ENCODE measurements around the gene EPHA3. TPM values are rescaled to one million over a fixed set of nuclear protein-coding genes. Genes with fewer than 3 reads are reported as not detected.

The EPHA3 gene
- total RNA-seq, 2 donors from 2014 or later: 0.72 TPM; not detected in 1

DNA sequence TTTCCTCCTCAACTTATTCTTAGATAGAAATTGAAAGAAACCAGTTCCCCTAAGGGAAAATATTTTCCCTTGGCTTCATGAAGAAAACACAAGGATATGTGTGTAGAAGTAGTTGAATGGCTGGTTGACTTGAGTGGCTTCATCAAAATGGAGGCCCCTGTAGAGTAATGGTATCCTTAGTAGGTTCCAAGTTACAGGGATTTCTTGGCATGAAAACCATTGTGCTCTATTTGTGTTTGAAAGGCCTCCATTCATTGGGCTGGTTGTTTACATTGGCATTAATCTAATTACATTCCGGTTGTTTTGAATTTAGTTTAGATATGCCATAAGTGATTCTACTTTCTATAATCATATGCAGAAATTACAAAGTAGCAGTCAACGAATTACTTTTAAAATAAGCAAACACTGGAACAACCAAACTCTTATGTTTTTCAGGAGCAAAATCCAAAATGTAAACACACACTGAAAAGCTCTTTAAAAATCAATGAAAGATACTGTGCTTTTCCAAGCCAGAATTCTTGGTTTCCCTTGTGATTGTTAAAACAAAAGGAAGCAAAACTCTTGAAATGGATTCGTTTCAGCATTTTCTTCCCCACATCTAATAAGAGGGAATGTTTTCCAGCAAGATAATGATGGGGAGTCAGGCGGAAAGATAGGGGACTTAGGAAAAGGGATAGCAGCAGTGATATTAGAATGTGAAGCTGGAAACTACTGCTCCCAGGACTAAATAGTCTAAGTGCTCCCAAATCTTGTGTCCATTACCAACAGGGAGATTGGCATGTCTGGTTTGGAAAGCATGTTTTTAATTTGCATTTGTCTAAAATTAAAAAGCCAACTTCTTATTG, 77.0 kb downstream of the EPHA3 start:
- ATAC-seq: no peak
- DNase-seq (ENCODE audit: low spot score in 2 of 2): no peak
- Mint-ChIP-seq H3K9me3 (peaks cover 8 to 10% of the 10 kb centered on the region in 2 donors), H3K27ac (no peak overlapping the region), H3K36me3 (no peaks in the 10 kb centered on the region)

DNA sequence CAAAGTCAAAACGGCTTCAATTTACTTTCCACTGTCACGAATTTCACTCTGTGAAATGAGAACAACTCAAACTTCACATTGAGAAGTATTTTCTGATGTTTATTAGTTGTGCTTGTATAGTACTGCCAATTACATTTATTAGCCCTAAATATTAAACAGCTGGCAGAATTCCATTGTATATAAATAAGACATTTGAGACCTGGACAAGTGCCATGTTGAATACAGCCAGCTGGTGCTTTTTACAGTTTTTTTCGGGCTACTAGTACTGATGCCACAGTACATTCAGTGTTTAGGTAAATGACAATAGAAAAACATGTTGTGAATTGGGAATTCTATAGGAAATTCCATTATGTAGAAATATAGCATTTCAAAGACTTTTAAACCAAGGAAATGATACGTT, 79.0 kb downstream of the EPHA3 start:
- no peak overlapping the region for H3K27ac Mint-ChIP-seq
- DNase-seq (ENCODE audit: low spot score in 2 of 2) (no peak), ATAC-seq (no peak)
- H3K9me3 Mint-ChIP-seq: peaks cover 10 to 12% of the 10 kb centered on the region in 2 donors
- no peaks in the 10 kb centered on the region for H3K36me3 Mint-ChIP-seq

- Mint-ChIP-seq H3K27ac (no peak overlapping the region), H3K9me3 (peaks cover 0 to 22% of the 10 kb centered on the region in 2 donors), H3K36me3 (no peaks in the 10 kb centered on the region)
- DNase-seq (ENCODE audit: low spot score in 2 of 2): no peak
- ATAC-seq: no peak
These were observed 91.2 kb downstream of the EPHA3 start for GRCh38 chr3:89198591-89198990.

DNA sequence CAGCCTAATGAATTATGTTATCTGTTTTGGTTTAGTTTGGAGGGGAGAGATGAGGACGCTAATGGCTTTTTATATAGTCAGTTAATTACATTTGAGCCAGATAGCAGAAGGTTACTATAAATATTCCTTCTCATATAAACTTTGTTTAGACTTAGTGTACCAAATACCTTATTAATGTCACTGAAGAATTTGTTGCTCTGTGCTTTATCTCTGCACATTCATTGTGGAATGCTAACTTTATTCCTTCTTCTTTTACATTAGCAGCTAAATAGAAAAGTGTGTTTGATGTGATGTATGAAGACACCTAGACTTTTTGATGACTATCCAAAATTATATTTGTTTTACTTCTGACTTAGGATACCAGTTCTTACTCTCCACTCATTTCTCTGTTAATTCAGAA, 105.2 kb downstream of the EPHA3 start:
- DNase-seq (ENCODE audit: low spot score in 2 of 2) (no peak), ATAC-seq (no peak)
- Mint-ChIP-seq H3K9me3 (peaks cover 0 to 7% of the 10 kb centered on the region in 2 donors), H3K36me3 (no peaks in the 10 kb centered on the region), H3K27ac (no peak overlapping the region)

GRCh38 chr3:89216016-89216739, 108.8 kb downstream of the EPHA3 start:
- H3K27ac Mint-ChIP-seq: no peak overlapping the region

DNA sequence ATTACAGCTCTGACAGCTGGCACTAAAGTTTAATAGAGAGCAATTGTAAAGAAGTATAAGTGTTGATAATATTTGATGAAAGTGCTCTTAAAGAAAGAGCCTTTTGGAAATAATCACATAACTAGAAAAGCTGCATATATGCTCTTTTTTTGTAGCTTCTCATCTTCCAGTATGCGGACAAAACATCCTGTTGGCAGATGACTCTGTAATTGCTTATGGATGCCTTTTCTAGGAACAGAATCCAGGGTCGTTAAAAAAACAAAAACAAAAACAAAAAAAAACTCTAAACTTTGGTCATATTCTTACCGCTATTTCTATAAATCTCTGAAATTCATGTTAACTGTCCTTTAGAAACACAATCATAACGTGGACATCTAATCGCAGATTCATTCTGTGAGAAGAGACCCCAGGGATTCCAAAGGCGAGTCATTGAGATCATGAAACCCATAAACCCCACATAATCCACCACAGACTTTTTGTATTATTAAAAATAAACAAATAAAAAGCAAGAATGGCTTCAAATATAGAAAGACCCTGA, 109.8 kb downstream of the EPHA3 start:
- Mint-ChIP-seq H3K9me3 (peaks cover 0 to 7% of the 10 kb centered on the region in 2 donors), H3K36me3 (no peaks in the 10 kb centered on the region), H3K27ac (no peak overlapping the region)
- ATAC-seq (no peak), DNase-seq (ENCODE audit: low spot score in 2 of 2) (no peak)

More at GRCh38 chr3:89216016-89216739, 108.8 kb downstream of the EPHA3 start:
- Mint-ChIP-seq H3K9me3 (peaks cover 0 to 4% of the 10 kb centered on the region in 2 donors), H3K36me3 (no peaks in the 10 kb centered on the region)
- ATAC-seq (no peak), DNase-seq (ENCODE audit: low spot score in 2 of 2) (no peak)

GRCh38 chr3:89221924-89222323, 114.5 kb downstream of the EPHA3 start:
- ATAC-seq (no peak), DNase-seq (ENCODE audit: low spot score in 2 of 2) (no peak)
- peaks cover 0 to 7% of the 10 kb centered on the region in 2 donors for H3K9me3 Mint-ChIP-seq
- H3K27ac Mint-ChIP-seq: no peak overlapping the region
- no peaks in the 10 kb centered on the region for H3K36me3 Mint-ChIP-seq

DNA sequence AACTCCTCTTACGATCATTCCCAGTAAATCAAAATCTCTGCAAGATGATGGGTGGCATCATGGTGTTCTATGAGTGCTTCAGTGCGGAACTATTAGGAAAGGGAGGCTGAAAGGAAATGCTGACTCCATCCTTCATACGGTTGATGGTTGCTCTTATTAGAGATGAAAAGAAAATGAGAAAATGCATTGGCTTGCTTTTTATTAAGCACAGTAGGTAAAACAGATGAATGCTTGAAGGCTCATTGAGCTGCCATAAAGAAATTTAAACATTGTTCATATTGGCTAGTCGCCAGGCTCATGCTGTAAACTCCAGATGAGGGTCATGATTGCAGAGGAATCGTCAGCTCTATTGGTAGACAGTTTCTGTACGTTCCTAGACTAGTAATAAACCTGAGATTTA, 115.8 kb downstream of the EPHA3 start:
- H3K27ac Mint-ChIP-seq: no peak overlapping the region
- H3K36me3 Mint-ChIP-seq: no peaks in the 10 kb centered on the region
- DNase-seq (ENCODE audit: low spot score in 2 of 2) (no peak), ATAC-seq (no peak)
- H3K9me3 Mint-ChIP-seq: peaks cover 0 to 7% of the 10 kb centered on the region in 2 donors

DNA sequence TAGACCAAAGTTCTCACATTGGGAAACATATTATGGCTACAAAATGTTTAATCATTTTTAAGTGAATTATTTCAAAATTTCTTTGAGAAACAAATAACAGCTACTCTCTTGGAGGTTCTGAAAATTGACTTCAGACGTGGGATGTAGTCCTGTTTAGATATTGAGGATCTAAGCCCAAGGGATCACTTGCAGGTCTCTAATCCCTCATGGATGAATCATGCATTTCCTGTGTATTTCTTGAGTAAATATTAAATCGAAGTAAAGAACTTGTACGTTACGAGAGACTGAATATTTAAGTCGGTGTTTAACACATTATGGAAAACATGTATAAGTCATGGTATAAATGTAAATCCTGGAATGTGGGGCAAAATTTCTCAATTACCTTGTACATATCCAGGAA, 119.8 kb downstream of the EPHA3 start:
- H3K27ac Mint-ChIP-seq: no peak overlapping the region
- H3K36me3 Mint-ChIP-seq: no peaks in the 10 kb centered on the region
- no peak for DNase-seq (ENCODE audit: low spot score in 2 of 2)
- no peak for ATAC-seq
- H3K9me3 Mint-ChIP-seq: no peaks in the 10 kb centered on the region

- Mint-ChIP-seq H3K36me3 (no peaks in the 10 kb centered on the region), H3K27ac (no peak overlapping the region), H3K9me3 (no peaks in the 10 kb centered on the region)
- no peak for ATAC-seq
- no peak for DNase-seq (ENCODE audit: low spot score in 2 of 2)
These were observed 120.2 kb downstream of the EPHA3 start for GRCh38 chr3:89227634-89228033.

DNA sequence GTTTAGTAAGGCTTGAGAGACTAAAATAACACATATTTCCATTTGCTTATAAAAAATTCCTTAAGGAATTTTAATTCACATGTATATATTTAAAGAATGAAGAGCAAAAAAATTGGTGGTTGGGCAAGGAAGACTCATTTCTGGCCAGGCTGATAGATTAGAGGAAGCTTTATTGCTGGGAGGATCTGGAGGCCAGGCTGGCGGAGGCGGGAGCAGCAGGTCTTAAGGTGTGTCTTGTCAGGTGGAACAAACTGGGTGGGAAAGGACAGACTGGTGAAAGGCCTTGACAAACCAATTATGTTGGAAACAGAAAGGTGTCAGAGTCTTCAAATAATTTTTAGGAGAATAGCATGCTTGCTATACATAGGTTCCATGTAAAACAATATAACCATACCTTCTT, 124.7 kb downstream of the EPHA3 start:
- H3K36me3 Mint-ChIP-seq: no peaks in the 10 kb centered on the region
- no peak overlapping the region for H3K27ac Mint-ChIP-seq
- DNase-seq (ENCODE audit: low spot score in 2 of 2) (no peak), ATAC-seq (no peak)
- no peaks in the 10 kb centered on the region for H3K9me3 Mint-ChIP-seq

DNA sequence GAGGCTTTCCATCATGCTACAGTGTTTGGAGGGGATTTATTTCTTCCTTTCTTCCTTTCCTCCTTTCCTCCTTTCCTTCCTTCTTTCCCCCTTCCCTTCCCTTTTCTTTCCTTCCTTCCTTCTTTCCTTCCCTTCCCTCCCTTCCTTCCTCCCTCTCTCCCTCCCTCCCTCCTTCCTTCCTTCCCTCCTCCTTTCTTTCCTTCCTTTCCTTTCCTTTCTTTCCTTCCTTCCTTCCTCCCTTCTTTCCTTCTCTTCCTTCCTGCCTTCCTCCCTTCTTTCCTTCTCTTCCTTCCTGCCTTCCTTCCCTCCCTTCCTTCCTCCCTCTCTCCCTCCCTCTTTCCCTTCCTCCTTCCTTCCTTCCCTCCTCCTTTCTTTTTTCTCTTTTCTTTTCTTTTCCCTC, 127.2 kb downstream of the EPHA3 start:
- no peaks in the 10 kb centered on the region for H3K9me3 Mint-ChIP-seq
- DNase-seq (ENCODE audit: low spot score in 2 of 2) (no peak), ATAC-seq (no peak)
- H3K36me3 Mint-ChIP-seq: no peaks in the 10 kb centered on the region
- no peak overlapping the region for H3K27ac Mint-ChIP-seq

DNA sequence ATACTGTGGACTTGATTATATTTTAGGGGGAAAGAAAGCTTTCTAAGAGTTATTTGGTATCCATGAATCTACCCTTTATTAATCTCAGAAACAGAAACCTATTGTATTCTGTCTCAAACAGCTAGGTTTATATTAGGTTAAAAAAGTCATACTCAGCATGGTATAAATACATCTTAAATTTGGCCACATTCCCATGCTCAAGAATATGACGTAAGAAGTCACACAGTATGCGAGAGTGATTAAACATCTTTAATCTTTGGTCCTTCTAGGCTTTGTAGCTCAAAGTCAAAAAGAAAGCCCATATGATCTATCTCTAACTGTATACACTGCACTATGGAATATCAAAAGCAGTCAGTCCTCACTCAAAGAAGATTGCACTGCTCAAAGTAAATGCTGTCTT, 131.4 kb downstream of the EPHA3 start:
- Mint-ChIP-seq H3K27ac (no peak overlapping the region), H3K36me3 (no peaks in the 10 kb centered on the region), H3K9me3 (no peaks in the 10 kb centered on the region)
- DNase-seq (ENCODE audit: low spot score in 2 of 2): no peak
- no peak for ATAC-seq

DNA sequence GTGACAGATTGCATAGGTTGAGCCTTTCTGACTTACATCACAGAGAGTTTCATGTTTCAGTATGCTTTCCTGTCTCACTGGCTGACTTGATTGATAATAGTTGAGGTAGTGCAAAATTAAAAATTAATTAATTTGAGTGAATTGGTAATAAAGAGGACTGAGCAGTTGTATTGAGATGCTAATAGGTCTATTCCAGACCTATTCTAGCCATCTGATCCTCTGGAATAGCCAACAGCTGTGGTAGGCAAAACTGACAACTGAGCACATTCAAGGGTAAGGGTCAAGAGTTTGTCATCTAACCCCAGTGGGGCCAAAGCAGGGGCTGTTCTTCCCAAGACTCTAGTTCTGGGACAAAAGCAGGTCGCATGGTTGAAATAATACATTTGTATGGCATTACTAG, 132.4 kb downstream of the EPHA3 start:
- no peak for ATAC-seq
- Mint-ChIP-seq H3K36me3 (no peaks in the 10 kb centered on the region), H3K9me3 (no peaks in the 10 kb centered on the region)

GRCh38 chr3:89245612-89246011, 138.2 kb downstream of the EPHA3 start:
- H3K36me3 Mint-ChIP-seq: no peaks in the 10 kb centered on the region
- DNase-seq (ENCODE audit: low spot score in 2 of 2) (no peak), ATAC-seq (no peak)

More for the DNA sequence above, 132.4 kb downstream of the EPHA3 start:
- H3K27ac Mint-ChIP-seq: no peak overlapping the region
- DNase-seq (ENCODE audit: low spot score in 2 of 2): no peak

GRCh38 chr3:89246326-89246725, 138.9 kb downstream of the EPHA3 start:
- ATAC-seq (no peak), DNase-seq (ENCODE audit: low spot score in 2 of 2) (no peak)
- H3K9me3 Mint-ChIP-seq: no peaks in the 10 kb centered on the region
- H3K36me3 Mint-ChIP-seq: no peaks in the 10 kb centered on the region
- no peak overlapping the region for H3K27ac Mint-ChIP-seq

More at GRCh38 chr3:89245612-89246011, 138.2 kb downstream of the EPHA3 start:
- no peak overlapping the region for H3K27ac Mint-ChIP-seq
- H3K9me3 Mint-ChIP-seq: no peaks in the 10 kb centered on the region

DNA sequence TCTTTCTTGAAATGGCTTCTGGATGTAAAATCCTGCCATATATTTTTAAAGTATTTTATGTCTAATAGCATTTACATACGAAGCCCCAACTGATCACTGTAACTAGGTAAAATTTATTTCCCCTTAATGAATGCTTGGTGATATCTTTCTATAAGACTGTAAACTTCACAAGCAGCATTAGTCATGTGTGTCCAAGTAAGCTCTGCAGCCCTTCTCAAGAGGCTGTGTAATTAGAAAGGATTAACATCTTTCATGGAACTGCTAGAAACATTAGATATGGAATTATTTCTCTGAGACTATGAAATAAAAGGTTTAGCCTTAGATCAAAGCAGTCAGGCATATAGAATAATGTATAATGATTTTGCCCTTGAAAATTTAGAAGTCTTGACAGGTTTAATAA, 143.3 kb downstream of the EPHA3 start:
- ATAC-seq: no peak
- DNase-seq (ENCODE audit: low spot score in 2 of 2): no peak
- H3K27ac Mint-ChIP-seq: no peak overlapping the region
- peaks cover 0 to 3% of the 10 kb centered on the region in 2 donors for H3K9me3 Mint-ChIP-seq
- H3K36me3 Mint-ChIP-seq: no peaks in the 10 kb centered on the region
